ENCODE results near the gene NAA10.

Gene NAA10

DNA sequence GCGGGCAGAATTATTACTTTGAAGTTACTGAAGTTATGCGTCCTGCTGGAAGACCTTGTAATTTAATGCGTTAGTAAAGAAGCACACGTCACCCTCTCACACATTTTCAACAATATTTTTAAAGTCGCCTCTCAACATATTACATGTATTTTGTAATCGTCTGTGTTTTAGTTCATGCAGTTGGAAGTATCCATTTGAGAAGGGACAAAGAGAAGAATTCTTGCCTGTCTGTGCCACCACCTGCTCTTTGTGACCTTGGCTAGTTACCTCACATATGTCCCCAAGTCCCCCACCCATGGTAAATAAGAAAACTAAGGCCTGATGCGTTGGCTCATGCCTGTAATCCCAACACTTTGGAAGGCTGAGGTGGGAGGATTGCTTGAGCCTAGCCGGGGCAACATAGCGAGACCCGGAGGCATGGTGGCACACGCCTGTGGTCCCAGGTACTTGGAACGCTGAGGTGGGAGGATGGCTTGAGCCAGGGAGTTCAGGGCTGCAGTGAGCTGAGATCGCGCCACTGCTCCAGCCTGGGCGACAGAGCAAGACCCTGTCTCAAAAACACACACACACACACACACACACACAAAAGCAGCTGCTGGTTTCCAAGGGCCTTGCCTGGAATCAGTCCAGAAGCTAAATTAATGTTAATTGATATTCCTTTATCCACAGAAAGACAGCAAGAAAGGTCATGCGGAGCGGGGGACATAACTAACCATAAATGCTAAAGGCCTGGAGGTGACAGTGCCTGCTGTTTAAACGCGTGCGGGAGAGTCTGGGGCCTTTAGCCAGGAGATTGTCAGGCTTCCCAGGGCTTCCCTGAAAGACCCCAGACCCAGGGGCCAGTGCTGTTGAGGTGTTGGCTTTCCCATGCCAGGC lies 38.5 kb upstream of the NAA10 start:
- Histone ChIP-seq H3K4me3 (peak overlapping the region; percentile 87), H3K27ac (peak overlapping the region; percentile 99)
- DNase-seq (ENCODE audit: low spot score) = no peak
- TF ChIP-seq, protein P1, sequence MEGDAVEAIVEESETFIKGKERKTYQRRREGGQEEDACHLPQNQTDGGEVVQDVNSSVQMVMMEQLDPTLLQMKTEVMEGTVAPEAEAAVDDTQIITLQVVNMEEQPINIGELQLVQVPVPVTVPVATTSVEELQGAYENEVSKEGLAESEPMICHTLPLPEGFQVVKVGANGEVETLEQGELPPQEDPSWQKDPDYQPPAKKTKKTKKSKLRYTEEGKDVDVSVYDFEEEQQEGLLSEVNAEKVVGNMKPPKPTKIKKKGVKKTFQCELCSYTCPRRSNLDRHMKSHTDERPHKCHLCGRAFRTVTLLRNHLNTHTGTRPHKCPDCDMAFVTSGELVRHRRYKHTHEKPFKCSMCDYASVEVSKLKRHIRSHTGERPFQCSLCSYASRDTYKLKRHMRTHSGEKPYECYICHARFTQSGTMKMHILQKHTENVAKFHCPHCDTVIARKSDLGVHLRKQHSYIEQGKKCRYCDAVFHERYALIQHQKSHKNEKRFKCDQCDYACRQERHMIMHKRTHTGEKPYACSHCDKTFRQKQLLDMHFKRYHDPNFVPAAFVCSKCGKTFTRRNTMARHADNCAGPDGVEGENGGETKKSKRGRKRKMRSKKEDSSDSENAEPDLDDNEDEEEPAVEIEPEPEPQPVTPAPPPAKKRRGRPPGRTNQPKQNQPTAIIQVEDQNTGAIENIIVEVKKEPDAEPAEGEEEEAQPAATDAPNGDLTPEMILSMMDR (IDR thresholded peaks at IDR 0.05) = no peak

DNA sequence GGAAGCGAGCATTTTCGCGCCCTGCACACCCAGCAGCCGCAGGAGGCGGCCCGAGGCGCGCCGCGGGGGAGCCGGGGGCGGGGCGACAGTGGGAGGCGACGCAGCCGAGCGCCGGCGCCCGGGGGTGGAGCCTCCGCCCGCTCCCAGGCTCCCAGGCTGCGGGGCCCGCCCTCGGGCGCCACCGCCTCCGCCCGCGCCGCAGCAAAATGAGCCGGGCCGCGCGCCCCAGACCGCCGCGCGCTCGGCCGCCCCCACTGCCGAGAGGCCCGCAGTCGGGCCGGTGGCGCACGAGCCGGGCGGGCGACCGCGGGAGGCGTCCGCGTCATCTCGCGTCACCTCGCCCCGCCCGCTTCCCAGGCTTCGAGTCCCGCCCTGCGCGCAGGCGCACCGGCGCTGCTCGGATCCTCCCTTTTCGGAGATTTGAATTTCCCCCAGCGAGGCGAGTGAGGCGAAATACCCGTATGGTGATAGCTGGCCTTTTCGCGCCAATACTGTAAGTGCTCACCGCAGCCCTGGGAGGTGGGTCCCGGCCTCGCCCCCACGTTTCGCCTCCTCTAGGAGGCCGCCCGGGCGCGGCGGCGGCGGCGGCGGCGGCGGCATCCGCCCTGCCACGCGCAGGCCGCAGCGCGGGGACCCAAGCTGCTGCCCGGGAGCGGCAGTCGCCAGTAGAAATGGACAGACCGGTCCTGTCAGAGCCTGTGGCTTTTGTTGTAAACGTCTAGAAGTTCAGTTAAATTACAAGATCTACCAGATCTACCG lies 37.7 kb upstream of the NAA10 start, which contains the start of gene TMEM187:
Gene TMEM187 (plus strand): TSS at position 387 of the 759 bp plus-strand sequence. CDS start 9,309 bp downstream, outside the sequence.
- TF ChIP-seq, protein P1 (IDR thresholded peaks at IDR 0.05) = no peak
- Histone ChIP-seq H3K4me3 (peak within 1 kb of the TSS; percentile 87), H3K27ac (peak within 1 kb of the TSS; percentile 99)
- DNase-seq (ENCODE audit: low spot score) = peak; percentile 93

DNA sequence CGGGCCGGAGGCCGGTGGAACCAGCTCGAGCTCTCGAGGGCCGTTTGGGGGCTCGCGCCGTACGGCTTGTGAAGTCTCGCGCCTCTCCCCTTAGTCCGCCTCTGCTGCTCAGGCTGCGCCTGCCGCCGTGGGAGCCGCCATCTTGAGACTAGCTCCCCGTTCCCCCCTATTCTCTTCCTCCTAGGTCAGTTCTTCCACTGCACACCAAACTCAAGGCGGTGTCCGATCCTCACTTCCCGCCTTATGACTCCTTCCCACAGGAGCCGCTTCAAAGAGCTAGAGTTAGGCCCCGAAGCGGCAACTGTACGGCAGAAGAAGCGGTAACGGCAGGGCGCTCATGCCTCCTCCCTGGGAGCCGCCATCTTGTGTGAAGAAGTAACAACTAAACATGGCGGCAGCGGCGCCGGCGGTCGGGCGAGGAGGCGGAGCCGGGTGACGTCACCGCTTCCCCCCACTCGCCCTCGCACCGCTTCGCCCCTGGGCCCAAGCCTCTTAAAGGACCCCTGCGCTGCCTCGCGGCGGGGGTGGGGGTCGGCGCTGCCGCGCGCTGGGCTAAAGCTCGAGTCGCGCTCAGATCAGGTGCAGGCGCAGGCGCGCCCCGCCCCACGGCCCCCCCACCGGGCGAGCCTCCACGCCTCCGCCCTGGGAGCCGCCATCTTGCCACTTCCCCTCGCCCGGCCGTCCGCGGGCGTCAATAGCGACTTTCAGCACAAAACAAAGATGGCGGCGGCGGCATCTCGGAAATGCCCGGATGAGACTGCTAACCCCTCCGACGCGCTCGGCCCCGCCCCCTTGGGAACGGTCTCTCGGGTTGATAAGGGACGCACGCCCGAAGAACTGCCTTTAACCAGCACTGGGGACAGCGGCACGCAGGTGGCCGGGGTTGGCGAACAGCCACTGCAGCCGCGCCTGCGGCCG lies 36.9 kb upstream of the NAA10 start, which contains the start of gene HCFC1:
Gene HCFC1 (minus strand): TSS at position 369 of the 918 bp plus-strand sequence. CDS start 978 bp downstream, outside the sequence.
- Histone ChIP-seq H3K4me3 (peak within 1 kb of the TSS; percentile 87), H3K27ac (peak within 1 kb of the TSS; percentile 99)
- DNase-seq (ENCODE audit: low spot score) = peak; percentile 95
- TF ChIP-seq, protein P1 (IDR thresholded peaks at IDR 0.05) = no peak

- H3K27ac ChIP-seq = peak overlapping the region; percentile 99
- TF ChIP-seq, protein P1 (IDR thresholded peaks at IDR 0.05) = no peak
- peak overlapping the region; percentile 87 for H3K4me3 ChIP-seq
- DNase-seq (ENCODE audit: low spot score) = peak; percentile 94
Measured at GRCh38 chrX:153971124-153971449, 36.2 kb upstream of the NAA10 start.

DNA sequence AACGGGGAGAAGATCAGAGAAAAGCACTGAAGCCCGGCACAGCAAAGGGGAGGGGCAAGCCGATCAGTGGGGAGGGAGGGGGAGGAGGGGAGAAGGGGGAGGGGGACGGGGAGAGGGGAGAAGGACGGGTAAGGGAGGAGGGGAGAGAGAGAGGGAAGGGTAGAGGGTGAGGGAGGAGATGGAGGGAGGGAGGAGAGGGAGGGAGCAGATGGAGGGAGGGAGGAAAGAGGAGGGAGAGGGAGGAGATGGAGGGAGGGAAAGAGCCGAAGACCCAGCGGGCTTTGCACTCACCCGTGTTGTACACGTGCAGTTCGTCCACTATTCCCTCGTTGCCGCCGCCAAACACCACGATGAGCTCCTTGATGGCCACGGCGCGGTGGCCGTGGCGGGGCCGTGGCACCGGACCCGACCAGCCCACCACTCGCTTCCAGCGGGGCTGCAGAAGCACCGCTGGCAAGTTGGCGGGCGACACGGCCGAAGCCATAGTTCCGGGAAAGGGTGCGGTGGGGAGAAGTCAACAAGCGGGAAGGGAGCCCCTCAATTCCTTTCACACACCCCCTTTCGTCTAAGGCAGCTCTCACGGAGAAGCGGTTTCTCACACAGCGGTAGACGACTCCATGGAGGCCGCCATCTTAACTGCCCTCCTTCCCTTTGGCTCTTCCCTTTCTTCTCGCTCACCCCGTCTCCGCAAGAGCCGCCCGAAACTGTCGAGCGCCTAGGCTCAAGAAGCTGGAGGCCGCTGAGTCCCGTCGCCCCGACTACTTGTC lies 35.7 kb upstream of the NAA10 start:
- H3K27ac ChIP-seq = peak overlapping the region; percentile 99
- TF ChIP-seq, protein P1 (IDR thresholded peaks at IDR 0.05) = no peak
- H3K4me3 ChIP-seq = peak overlapping the region; percentile 87
- DNase-seq (ENCODE audit: low spot score) = no peak

- DNase-seq (ENCODE audit: low spot score) = no peak
- TF ChIP-seq, protein P1 (IDR thresholded peaks at IDR 0.05) = no peak
- H3K4me3 ChIP-seq = peak overlapping the region; percentile 87
- H3K27ac ChIP-seq = peak overlapping the region; percentile 99
Measured at GRCh38 chrX:153969904-153970356, 35.1 kb upstream of the NAA10 start.
